GM18505 (cell line): ENCODE data around the gene SAG.
A peak's percentile ranks its signal among the peaks of the same experiment; 100 is the strongest.

Experiments
- ATAC-seq: cut with Tn5 transposase; IDR thresholded peaks from one replicate; pipeline ENCODE4 v1.9.1; 2021; ENCODE audit not compliant: unreplicated experiment
- POLR2A ChIP-seq: IDR thresholded peaks from 4 replicates; pipeline ENCODE4 v1.6.1; 2011; ENCODE audit warnings: borderline replicate concordance; ENCODE audit not compliant: insufficient read depth, insufficient read length; ENCODE audit errors: extremely low read depth

The SAG gene

GRCh38 chr2:233346376-233346775 lies 38.8 kb downstream of the SAG start:
- ATAC-seq = no peak
- TF ChIP-seq POLR2A = no peak

- ATAC-seq = no peak
Observed at GRCh38 chr2:233346930-233347329, 39.3 kb downstream of the SAG start.

GRCh38 chr2:233349005-233349998 lies 41.7 kb downstream of the SAG start:
- no peak for TF ChIP-seq POLR2A
- peak; percentile 50 for ATAC-seq

More at GRCh38 chr2:233346930-233347329, 39.3 kb downstream of the SAG start:
- no peak for TF ChIP-seq POLR2A

- no peak for TF ChIP-seq POLR2A
- no peak for ATAC-seq
Observed at GRCh38 chr2:233350708-233351107, 43.1 kb downstream of the SAG start.

GRCh38 chr2:233351423-233351822 lies 43.8 kb downstream of the SAG start:
- TF ChIP-seq POLR2A = no peak
- ATAC-seq = no peak

GRCh38 chr2:233352141-233352842 lies 44.7 kb downstream of the SAG start:
- no peak for ATAC-seq
- TF ChIP-seq POLR2A = no peak

- no peak for TF ChIP-seq POLR2A
- ATAC-seq = no peak
Observed at GRCh38 chr2:233353101-233353768, 45.6 kb downstream of the SAG start.

GRCh38 chr2:233353769-233354499 lies 46.3 kb downstream of the SAG start, which contains the start of gene DGKD:
DGKD (plus strand) TSS chr2:233354494; CDS start chr2:233354519, 25 bp downstream.
- peak; percentile 76 for TF ChIP-seq POLR2A
- peak; percentile 42 for ATAC-seq

- TF ChIP-seq POLR2A = peak; percentile 69
- ATAC-seq = peak; percentile 14
Observed at GRCh38 chr2:233354500-233354924, 46.9 kb downstream of the SAG start.

- peak; percentile 14 for ATAC-seq
- TF ChIP-seq POLR2A = no peak
Observed at GRCh38 chr2:233354971-233355574, 47.5 kb downstream of the SAG start.

- no peak for TF ChIP-seq POLR2A
- ATAC-seq = no peak
Observed at GRCh38 chr2:233355916-233356315, 48.3 kb downstream of the SAG start.
